Mesendoderm (in vitro differentiated cells): Measurements from ENCODE around the gene PDE11A.

Experiments
- DNase-seq: peaks from one replicate; pipeline ENCODE4 v3.0.0; 2013
- H2AK5ac ChIP-seq: 2 replicates; pipeline ENCODE4 v1.6.1; 2013; ENCODE audit warnings: low read length, inconsistent platforms
- H2BK120ac ChIP-seq: 2 replicates; pipeline ENCODE4 v1.6.1; 2013; ENCODE audit warnings: low read depth, mild to moderate bottlenecking, low read length, moderate library complexity, mixed read lengths
- H2BK15ac ChIP-seq: replicated peaks from 2 replicates; pipeline ENCODE4 v1.6.1; 2013; ENCODE audit warnings: low read depth, mild to moderate bottlenecking, moderate library complexity
- H2BK5ac ChIP-seq: 2 replicates; pipeline ENCODE4 v1.6.1; 2013; ENCODE audit warnings: low read length, inconsistent platforms
- H3K18ac ChIP-seq: 2 replicates; pipeline ENCODE4 v1.6.1; 2013; ENCODE audit warnings: mild to moderate bottlenecking, low read length, mixed read lengths
- H3K23ac ChIP-seq: one replicate; pipeline ENCODE4 v1.6.1; 2013; ENCODE audit warnings: low read length
- H3K27ac ChIP-seq: 2 replicates; pipeline ENCODE4 v1.5.1; 2013; ENCODE audit warnings: low read depth, mild to moderate bottlenecking, inconsistent platforms, low read length, moderate library complexity
- H3K27me3 ChIP-seq: 2 replicates; pipeline ENCODE4 v1.6.1; 2013; ENCODE audit warnings: low read length, control low read depth, mild to moderate bottlenecking, inconsistent platforms; ENCODE audit not compliant: insufficient read depth, poor library complexity
- H3K36me3 ChIP-seq: 2 replicates; pipeline ENCODE4 v1.6.1; 2013; ENCODE audit warnings: low read length, inconsistent platforms; ENCODE audit not compliant: control insufficient read depth, insufficient read depth
- H3K4ac ChIP-seq: one replicate; pipeline ENCODE4 v1.6.1; 2013; ENCODE audit warnings: low read depth, mild to moderate bottlenecking, low read length, moderate library complexity
- H3K4me1 ChIP-seq: 2 replicates; pipeline ENCODE4 v1.6.1; 2013; ENCODE audit warnings: low read depth, low read length, inconsistent platforms; ENCODE audit not compliant: control insufficient read depth
- H3K4me2 ChIP-seq: 2 replicates; pipeline ENCODE4 v1.6.1; 2013; ENCODE audit warnings: low read length
- H3K4me3 ChIP-seq: 2 replicates; pipeline ENCODE4 v1.5.1; 2013; ENCODE audit warnings: mild to moderate bottlenecking, low read length
- H3K56ac ChIP-seq: one replicate; pipeline ENCODE4 v1.6.1; 2013; ENCODE audit warnings: low read length
- H3K79me1 ChIP-seq: 2 replicates; pipeline ENCODE4 v1.6.1; 2013; ENCODE audit warnings: low read length, inconsistent platforms
- H3K79me2 ChIP-seq: 2 replicates; pipeline ENCODE4 v1.6.1; 2013; ENCODE audit warnings: mild to moderate bottlenecking, low read length; ENCODE audit not compliant: control insufficient read depth, insufficient read depth
- H3K9ac ChIP-seq: 2 replicates; pipeline ENCODE4 v1.6.1; 2013; ENCODE audit warnings: low read length, inconsistent platforms
- H4K5ac ChIP-seq: one replicate; pipeline ENCODE4 v1.6.1; 2013; ENCODE audit warnings: low read length
- H4K8ac ChIP-seq: one replicate; pipeline ENCODE4 v1.6.1; 2013; ENCODE audit warnings: low read depth, mild to moderate bottlenecking, control low read depth, low read length, moderate library complexity
- WGBS: extraction: QIAGEN DNeasy Blood & Tissue Kit; methylation state at CpG from one replicate; pipeline ENCODE4 v1.1.7; 2013; ENCODE audit warnings: low lambda C conversion rate, missing lambda C conversion rate; ENCODE audit not compliant: insufficient coverage; ENCODE audit errors: extremely low coverage; 5-methylcytosine and 5-hydroxymethylcytosine counted together

PDE11A gene

DNA sequence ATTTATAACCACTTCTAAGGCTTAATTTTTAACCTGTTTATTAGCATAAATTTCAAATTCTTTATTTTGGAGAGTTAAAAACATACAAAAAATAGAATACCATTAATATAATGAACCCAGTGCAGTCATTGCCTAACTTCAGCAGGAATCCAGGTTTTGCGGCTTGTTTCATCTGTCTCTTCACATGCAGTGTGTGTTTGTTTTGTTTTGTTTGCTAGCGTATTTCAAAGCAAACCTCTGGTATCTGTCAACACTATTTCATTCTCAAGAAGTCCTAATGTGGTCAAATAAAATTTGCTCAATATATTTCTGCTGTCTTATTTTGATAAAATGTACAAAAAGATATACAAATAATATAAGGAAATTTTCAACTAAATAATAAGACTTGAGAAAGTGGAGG, 351.5 kb downstream of the PDE11A start:
- WGBS, result no CpG with 5 or more reads among the region's 2 CpGs
- no peaks in the 10 kb centered on the region for H3K4me1 ChIP-seq
- H2BK120ac ChIP-seq, result no peak overlapping the region
- H2BK5ac ChIP-seq, result no peak overlapping the region
- H3K27ac ChIP-seq, result no peak overlapping the region
- no peak overlapping the region for H4K8ac ChIP-seq
- no peaks in the 10 kb centered on the region for H3K36me3 ChIP-seq
- H3K79me1 ChIP-seq, result no peaks in the 10 kb centered on the region
- H3K4ac ChIP-seq, result no peak overlapping the region
- H3K23ac ChIP-seq, result no peak overlapping the region
- no peak overlapping the region for H3K4me3 ChIP-seq
- H3K79me2 ChIP-seq, result no peaks in the 10 kb centered on the region
- no peak for DNase-seq
- H3K27me3 ChIP-seq, result no peaks in the 10 kb centered on the region
- no peak overlapping the region for H3K18ac ChIP-seq
- H4K5ac ChIP-seq, result no peak overlapping the region
- no peak overlapping the region for H2BK15ac ChIP-seq
- no peak overlapping the region for H2AK5ac ChIP-seq
- H3K56ac ChIP-seq, result no peak overlapping the region
- H3K9ac ChIP-seq, result no peak overlapping the region
- H3K4me2 ChIP-seq, result no peak overlapping the region

DNA sequence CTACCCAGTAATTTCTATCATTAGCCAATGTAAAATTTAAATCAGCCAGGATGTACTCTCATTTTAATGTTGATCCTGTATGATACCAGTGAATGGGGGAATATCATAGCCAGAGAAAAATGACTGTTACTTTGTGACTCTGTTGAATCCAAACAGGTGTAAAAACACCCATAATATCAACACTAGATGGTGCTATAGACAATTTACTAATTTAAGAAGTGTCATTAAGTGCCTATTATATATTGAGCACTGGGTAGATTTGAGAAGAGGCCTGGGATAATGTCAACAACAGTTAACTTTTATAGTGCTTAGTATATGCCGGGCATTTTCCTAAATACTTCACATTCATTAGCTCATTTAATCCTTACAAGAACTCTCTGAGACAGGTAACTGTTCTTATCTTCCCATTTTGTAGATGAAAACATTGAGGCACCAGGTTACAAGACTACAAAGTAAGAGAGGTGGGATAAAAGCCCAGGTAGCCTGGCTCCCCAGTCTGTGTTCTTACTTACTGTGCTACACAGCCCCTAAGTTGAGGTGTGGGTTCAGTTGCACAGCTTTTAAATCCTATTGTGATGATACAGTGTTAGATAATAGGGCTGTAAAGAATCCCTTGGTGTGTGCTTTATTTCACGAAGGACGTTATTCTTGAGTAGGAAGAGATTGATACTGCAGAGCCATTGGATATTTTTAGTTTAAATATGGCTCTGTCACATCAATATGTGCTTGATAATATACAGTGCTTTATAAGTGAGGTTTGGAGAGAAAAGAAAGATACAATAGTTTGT, 354.6 kb downstream of the PDE11A start:
- Histone ChIP-seq H3K4me1 (no peaks in the 10 kb centered on the region), H3K18ac (no peak overlapping the region), H3K79me1 (no peaks in the 10 kb centered on the region), H2AK5ac (no peak overlapping the region), H3K4me2 (no peak overlapping the region), H3K27ac (no peak overlapping the region), H2BK5ac (no peak overlapping the region), H3K56ac (no peak overlapping the region), H3K4me3 (no peak overlapping the region), H2BK15ac (no peak overlapping the region), H2BK120ac (no peak overlapping the region), H3K79me2 (no peaks in the 10 kb centered on the region), H3K9ac (no peak overlapping the region), H3K23ac (no peak overlapping the region), H3K36me3 (no peaks in the 10 kb centered on the region), H3K27me3 (no peaks in the 10 kb centered on the region), H4K5ac (no peak overlapping the region), H4K8ac (no peak overlapping the region), H3K4ac (no peak overlapping the region)
- no CpG with 5 or more reads among the region's 3 CpGs for WGBS
- DNase-seq, result no peak

DNA sequence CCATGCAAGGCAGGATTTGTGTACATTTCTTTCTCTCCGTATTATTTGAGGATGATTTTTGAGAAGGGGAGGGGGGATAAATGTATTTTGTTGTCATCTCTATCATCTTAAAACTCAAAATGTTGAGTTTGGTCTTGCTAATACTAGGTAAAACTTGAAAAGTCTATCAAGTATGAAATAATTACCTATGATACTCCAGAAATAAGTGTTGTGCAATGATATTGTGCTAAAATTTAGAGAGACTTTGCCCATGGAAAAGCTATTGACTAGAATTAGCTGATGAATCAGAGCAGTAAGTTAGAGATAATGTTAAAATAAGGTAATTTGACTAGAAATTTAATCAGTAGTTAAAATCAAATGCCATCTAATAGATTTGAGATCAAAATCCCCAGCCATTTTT, 356.1 kb downstream of the PDE11A start:
- Histone ChIP-seq H3K9ac (no peak overlapping the region), H3K27ac (no peak overlapping the region), H3K36me3 (no peaks in the 10 kb centered on the region), H4K5ac (no peak overlapping the region), H3K4ac (no peak overlapping the region), H2AK5ac (no peak overlapping the region), H3K18ac (no peak overlapping the region), H4K8ac (no peak overlapping the region), H3K56ac (no peak overlapping the region), H3K79me2 (no peaks in the 10 kb centered on the region), H3K23ac (no peak overlapping the region), H2BK5ac (no peak overlapping the region), H2BK15ac (no peak overlapping the region), H3K27me3 (no peaks in the 10 kb centered on the region), H3K4me1 (no peaks in the 10 kb centered on the region), H3K79me1 (no peaks in the 10 kb centered on the region), H3K4me3 (no peak overlapping the region), H3K4me2 (no peak overlapping the region), H2BK120ac (no peak overlapping the region)
- DNase-seq, result no peak
- WGBS, result no CpG with 5 or more reads among the region's 1 CpG

DNA sequence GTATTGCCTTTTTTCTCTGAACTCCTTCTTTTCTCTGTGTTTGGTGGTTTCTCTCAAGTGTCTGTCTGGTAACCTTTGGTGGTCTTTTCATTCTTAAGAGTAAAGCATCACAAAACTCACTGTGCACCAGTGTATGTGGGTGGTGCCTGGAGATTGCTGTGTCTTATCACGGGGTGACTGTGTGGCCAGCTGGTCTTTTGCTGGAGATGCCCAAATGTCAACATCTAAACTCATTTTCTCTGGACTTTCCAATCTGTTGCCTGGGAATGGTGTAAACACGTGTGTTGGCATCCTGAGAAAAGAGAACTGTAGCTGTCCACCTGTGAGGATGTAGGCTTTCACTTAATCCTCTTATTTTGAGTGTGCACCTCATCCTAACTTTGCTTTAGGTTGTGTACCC, 356.8 kb downstream of the PDE11A start:
- Histone ChIP-seq H3K27ac (no peak overlapping the region), H2BK5ac (no peak overlapping the region), H2AK5ac (no peak overlapping the region), H3K79me2 (no peaks in the 10 kb centered on the region), H3K9ac (no peak overlapping the region), H2BK120ac (no peak overlapping the region), H3K27me3 (no peaks in the 10 kb centered on the region), H3K79me1 (no peaks in the 10 kb centered on the region), H3K56ac (no peak overlapping the region), H3K4ac (no peak overlapping the region), H3K4me3 (no peak overlapping the region), H4K5ac (no peak overlapping the region), H3K4me2 (no peak overlapping the region), H3K4me1 (no peaks in the 10 kb centered on the region), H3K23ac (no peak overlapping the region), H3K18ac (no peak overlapping the region), H4K8ac (no peak overlapping the region), H2BK15ac (no peak overlapping the region), H3K36me3 (no peaks in the 10 kb centered on the region)
- DNase-seq, result no peak
- no CpG with 5 or more reads among the region's 2 CpGs for WGBS

DNA sequence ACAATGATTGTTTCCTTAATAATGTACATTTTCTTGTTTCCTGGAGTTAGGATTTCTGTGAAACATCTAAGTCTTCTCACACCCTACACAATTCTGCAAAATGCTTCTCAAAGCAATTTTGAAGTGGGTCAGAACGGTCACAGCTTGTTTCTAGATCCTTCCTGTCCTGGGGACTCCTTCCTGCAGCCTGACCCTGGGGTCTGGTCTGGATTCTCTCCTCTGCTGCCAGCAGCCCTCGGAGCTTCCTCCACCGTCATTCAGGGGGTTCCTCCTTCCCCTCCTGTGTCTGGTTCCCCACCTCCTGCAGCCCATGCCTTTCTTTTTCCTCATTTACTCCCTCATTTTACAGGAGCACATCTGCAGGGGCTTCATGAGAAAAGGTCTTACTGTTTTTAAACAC, 357.9 kb downstream of the PDE11A start:
- Histone ChIP-seq H2AK5ac (no peak overlapping the region), H3K36me3 (no peaks in the 10 kb centered on the region), H2BK120ac (no peak overlapping the region), H3K4me1 (no peaks in the 10 kb centered on the region), H3K9ac (no peak overlapping the region), H3K4me2 (no peak overlapping the region), H4K5ac (no peak overlapping the region), H3K79me1 (no peaks in the 10 kb centered on the region), H2BK5ac (no peak overlapping the region), H2BK15ac (no peak overlapping the region), H3K23ac (no peak overlapping the region), H3K27ac (no peak overlapping the region), H3K56ac (no peak overlapping the region), H3K27me3 (no peaks in the 10 kb centered on the region), H3K4ac (no peak overlapping the region), H4K8ac (no peak overlapping the region), H3K79me2 (no peaks in the 10 kb centered on the region), H3K18ac (no peak overlapping the region), H3K4me3 (no peak overlapping the region)
- DNase-seq, result no peak
- no CpG with 5 or more reads among the region's 3 CpGs for WGBS

DNA sequence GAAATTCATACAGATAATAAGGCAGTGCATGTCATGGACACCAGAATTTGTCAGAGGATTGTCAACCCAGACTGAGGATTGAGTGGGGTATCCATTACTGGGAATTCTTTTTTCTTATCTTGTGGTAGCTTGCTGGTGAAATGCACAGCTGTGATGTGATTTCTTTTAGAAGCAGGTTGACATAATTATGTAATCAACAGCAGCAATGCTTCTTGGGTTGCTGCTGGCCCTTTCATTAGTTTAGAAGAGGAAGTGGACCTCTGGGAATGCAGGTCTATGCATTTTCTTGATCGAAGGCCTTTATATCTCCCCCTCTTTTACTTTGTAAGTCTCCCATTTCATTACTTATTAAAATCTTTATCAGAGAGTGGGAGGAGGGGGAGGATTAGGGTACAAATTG, 360.1 kb downstream of the PDE11A start:
- no CpG with 5 or more reads among the region's 1 CpG for WGBS
- Histone ChIP-seq H3K27ac (no peak overlapping the region), H3K36me3 (no peaks in the 10 kb centered on the region), H2BK120ac (no peak overlapping the region), H3K9ac (no peak overlapping the region), H3K27me3 (no peaks in the 10 kb centered on the region), H4K8ac (no peak overlapping the region), H3K56ac (no peak overlapping the region), H2AK5ac (no peak overlapping the region), H3K79me1 (no peaks in the 10 kb centered on the region), H2BK5ac (no peak overlapping the region), H3K4me3 (no peak overlapping the region), H3K4me2 (no peak overlapping the region), H2BK15ac (no peak overlapping the region), H4K5ac (no peak overlapping the region), H3K4me1 (no peaks in the 10 kb centered on the region), H3K4ac (no peak overlapping the region), H3K79me2 (no peaks in the 10 kb centered on the region), H3K23ac (no peak overlapping the region), H3K18ac (no peak overlapping the region)
- no peak for DNase-seq
